Epithelial cell of proximal tubule (primary cell): Measurements from ENCODE around the gene PTPN22. TPM values are rescaled to one million over a fixed set of nuclear protein-coding genes. Genes with fewer than 3 reads are reported as not detected.
A peak's percentile ranks its signal among the peaks of the same experiment; 100 is the strongest.

Experiments used
- DNase-seq: peaks from one replicate; pipeline ENCODE4 v3.0.0-alpha.2; 2011; ENCODE audit warnings: low read depth
- H3K4me3 ChIP-seq: 2 replicates; pipeline ENCODE4 v1.5.1; 2011; ENCODE audit warnings: low read depth, mild to moderate bottlenecking, low read length
- CTCF ChIP-seq: conservative IDR thresholded peaks from 2 replicates; pipeline ENCODE4 v1.5.1; 2012; ENCODE audit warnings: low read depth, mild to moderate bottlenecking, low read length
- total RNA-seq: library from RNA; depleted of rRNA; stranded (reverse); fragments of >200 nt; gene quantifications from 2 replicates; pipeline ENCODE4 v1.2.3, GENCODE V29; 2015

The PTPN22 gene
- total RNA-seq, 1 donor from 2014 or later = not detected

GRCh38 chr1:113811156-113811887 lies 60.2 kb downstream of the PTPN22 start:
- H3K4me3 ChIP-seq = peak overlapping the region; percentile 97
- TF ChIP-seq CTCF = no peak
- DNase-seq = no peak

DNA sequence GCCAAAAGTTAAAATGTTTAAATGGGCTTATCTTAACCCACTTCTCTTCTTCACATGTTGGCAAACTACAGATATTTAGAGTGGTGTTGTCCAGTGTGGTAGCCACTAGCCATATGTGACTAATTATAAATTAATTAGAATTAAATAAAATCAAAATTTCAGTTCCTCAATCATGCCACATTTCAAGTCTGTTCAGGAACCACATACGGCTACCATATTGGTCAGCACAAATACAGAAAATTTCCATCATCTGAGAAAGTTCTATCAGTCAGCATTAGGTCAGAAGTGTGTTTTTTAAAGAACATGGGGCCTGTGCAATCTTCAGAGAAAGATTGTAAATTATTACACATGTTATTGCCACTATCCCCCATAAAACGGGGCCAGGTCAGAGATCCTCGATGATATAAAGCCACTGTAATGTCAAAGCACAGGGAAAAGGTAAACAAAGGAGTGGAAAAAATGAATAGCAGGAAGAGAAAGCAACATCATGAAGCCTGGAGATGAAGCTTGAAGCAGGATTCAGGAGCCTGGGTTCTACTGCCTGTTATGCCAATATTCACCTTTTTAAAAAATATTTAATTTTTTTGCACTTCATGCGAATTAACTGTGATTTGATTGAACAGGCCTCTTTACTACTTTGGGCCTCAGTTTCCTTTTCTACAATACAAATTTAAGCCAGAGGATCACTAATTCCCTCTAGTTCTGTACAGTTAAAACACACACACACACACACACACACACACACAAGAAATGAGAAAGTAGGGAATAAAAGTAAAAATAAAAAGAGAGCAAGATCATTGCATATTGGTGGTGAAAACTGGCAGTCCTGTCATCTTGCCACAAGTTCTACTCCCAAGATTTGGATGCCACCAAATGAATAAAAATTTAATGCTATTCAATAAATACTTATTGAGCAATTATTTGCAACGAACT lies 61.6 kb downstream of the PTPN22 start:
- DNase-seq = no peak
- TF ChIP-seq CTCF = no peak
- H3K4me3 ChIP-seq = peak overlapping the region; percentile 97

GRCh38 chr1:113808450-113809195 lies 62.9 kb downstream of the PTPN22 start:
- H3K4me3 ChIP-seq = no peak overlapping the region
- no peak for DNase-seq
- TF ChIP-seq CTCF = no peak

DNA sequence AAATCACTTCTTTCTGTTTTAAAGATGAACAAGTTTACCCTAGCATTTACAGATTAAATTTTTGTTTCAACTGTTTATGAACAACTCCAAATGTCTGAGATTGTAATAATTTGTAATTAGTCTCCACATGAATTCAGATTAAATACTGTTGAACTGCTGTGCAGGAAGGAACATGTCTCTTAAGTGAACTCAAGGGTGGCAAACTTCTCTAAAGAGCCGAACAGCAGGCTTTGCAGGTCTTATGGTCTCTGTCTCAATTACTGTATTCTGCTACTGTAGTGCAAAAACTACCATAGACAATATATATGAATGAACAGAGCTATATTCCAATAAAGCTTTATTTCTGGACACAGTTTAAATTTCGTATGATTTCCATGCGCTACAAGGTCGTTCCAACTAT lies 65.9 kb downstream of the PTPN22 start:
- no peak for DNase-seq
- no peak for TF ChIP-seq CTCF
- H3K4me3 ChIP-seq = no peak overlapping the region

DNA sequence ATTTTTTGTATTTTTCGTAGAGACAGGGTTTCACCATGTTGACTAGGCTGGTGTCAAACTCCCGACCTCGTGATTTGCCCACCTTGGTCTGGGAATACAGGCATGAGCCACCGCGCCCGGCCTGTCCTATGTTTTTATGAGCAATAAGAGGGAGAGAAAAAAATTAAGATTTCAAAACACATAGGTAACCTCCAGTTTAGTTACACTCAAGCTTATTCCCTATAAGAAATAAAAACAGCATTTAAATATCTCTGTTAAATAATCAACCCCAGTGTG lies 66.3 kb downstream of the PTPN22 start:
- no peak for DNase-seq
- TF ChIP-seq CTCF = no peak
- H3K4me3 ChIP-seq = no peak overlapping the region

DNA sequence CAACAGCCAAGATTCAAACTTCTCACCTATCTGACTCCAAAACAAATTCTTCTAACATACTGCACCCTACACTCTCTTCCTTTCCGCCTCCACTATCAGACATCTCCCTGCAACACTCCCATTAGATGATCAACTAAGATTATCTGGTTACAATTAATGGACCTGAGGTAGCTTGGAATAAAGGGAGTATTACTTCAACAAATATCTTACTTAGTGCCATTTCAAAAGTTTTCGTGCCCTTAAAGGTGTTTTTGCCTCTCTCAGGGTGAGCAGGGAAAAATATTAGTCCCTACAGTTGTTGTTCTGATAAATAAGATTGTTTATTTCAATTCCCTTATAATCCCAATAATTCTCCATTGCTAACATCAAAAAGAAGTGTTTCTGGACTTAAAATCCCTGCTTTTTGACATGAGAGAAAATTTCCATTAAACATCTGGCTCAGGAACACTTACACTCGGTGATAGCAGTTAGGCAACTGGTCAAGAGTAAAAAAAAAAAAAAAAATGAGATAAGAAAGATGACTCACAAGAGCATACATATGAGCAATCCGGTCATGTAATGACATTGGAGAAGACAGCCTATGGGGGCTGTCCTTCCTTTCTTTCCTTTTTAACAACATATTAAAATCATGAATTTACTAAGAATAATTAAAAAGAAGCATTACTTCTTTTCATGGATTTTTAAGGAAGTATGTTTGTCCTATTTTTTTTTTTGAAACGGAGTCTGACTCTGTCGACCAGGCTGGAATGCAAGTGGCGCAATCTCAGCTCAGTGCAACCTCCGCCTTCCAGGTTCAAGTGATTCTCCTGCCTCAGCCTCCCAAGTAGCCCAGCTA lies 66.9 kb downstream of the PTPN22 start:
- TF ChIP-seq CTCF = no peak
- no peak overlapping the region for H3K4me3 ChIP-seq
- DNase-seq = no peak
